Skeletal muscle tissue (tissue), 4 donors: Measurements from ENCODE around the gene GRSF1. TPM values are rescaled to one million over a fixed set of nuclear protein-coding genes. Genes with fewer than 3 reads are reported as not detected.

Experiments used
- H3K27ac ChIP-seq: one replicate; pipeline ENCODE4 v1.7.0; 2013; ENCODE audit warnings: mild to moderate bottlenecking, low read depth, low read length, inconsistent platforms
- H3K27me3 ChIP-seq, 3 donors: one replicate each; pipeline ENCODE4 v1.7.0; 2013; ENCODE audit warnings: low read length in 3 of 3; ENCODE audit not compliant: control insufficient read depth in 3 of 3, insufficient read depth in 3 of 3
- H3K36me3 ChIP-seq, 3 donors: one replicate each; pipeline ENCODE4 v1.7.0; 2013; ENCODE audit warnings: low read length in 3 of 3; ENCODE audit not compliant: control insufficient read depth in 3 of 3, insufficient read depth in 3 of 3
- H3K4me1 ChIP-seq, 3 donors: one replicate each; pipeline ENCODE4 v1.7.0; 2013; ENCODE audit warnings: low read length in 3 of 3, mild to moderate bottlenecking in 3 of 3; ENCODE audit not compliant: control insufficient read depth in 3 of 3, insufficient read depth in 3 of 3
- H3K4me3 ChIP-seq, 3 donors: one replicate each; pipeline ENCODE4 v1.7.0; 2013; ENCODE audit warnings: low read length in 3 of 3
- H3K9ac ChIP-seq, 3 donors: one replicate each; pipeline ENCODE4 v1.7.0; 2013; ENCODE audit warnings: low read length in 3 of 3, mild to moderate bottlenecking in 3 of 3, moderate library complexity in 2 of 3, low read depth in 1 of 3
- H3K9me3 ChIP-seq, 3 donors: one replicate each; pipeline ENCODE4 v1.7.0; 2013; ENCODE audit warnings: low read length in 3 of 3; ENCODE audit not compliant: control insufficient read depth in 3 of 3
- total RNA-seq: library from RNA; depleted of rRNA; stranded (reverse); fragments of >200 nt; gene quantifications from one replicate; pipeline ENCODE4 v1.2.3, GENCODE V29; 2014
- donor health status: Osteomylitis.

The GRSF1 gene
- total RNA-seq, 1 donor from 2014 or later: 87.7 TPM

DNA sequence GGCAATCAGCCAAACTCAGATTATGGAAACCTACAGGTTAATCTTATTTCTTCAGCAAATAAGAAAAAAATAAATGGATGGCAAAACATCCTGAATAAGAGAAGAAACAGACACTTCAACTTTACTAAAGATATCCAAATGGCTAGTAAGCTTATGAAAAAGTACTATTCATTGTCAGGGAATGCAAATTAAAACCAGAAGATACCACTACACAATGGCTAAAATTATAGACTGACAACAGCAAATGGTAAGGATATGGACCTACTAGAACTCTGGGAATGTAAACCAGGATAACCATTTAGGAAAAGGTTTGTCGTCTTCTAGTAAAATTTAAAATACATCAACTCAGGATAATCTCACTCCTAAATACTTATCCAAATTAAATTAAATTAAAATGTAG is 24.3 kb downstream of the GRSF1 start:
- H3K4me1 ChIP-seq: no peaks in the 10 kb centered on the region
- H3K4me3 ChIP-seq: no peak overlapping the region
- no peak overlapping the region for H3K9ac ChIP-seq
- peaks cover 0 to 25% (median 17%) of the 10 kb centered on the region in 3 donors for H3K36me3 ChIP-seq
- no peak overlapping the region for H3K27ac ChIP-seq
- H3K27me3 ChIP-seq: no peaks in the 10 kb centered on the region
- no peaks in the 10 kb centered on the region for H3K9me3 ChIP-seq

GRCh38 chr4:70808151-70808550 is 31.5 kb downstream of the GRSF1 start:
- H3K4me1 ChIP-seq: no peaks in the 10 kb centered on the region
- H3K4me3 ChIP-seq: no peak overlapping the region
- H3K9ac ChIP-seq: no peak overlapping the region
- no peaks in the 10 kb centered on the region for H3K9me3 ChIP-seq
- H3K27ac ChIP-seq: no peak overlapping the region
- H3K36me3 ChIP-seq: peaks cover 0 to 13% (median 5%) of the 10 kb centered on the region in 3 donors
- no peaks in the 10 kb centered on the region for H3K27me3 ChIP-seq

DNA sequence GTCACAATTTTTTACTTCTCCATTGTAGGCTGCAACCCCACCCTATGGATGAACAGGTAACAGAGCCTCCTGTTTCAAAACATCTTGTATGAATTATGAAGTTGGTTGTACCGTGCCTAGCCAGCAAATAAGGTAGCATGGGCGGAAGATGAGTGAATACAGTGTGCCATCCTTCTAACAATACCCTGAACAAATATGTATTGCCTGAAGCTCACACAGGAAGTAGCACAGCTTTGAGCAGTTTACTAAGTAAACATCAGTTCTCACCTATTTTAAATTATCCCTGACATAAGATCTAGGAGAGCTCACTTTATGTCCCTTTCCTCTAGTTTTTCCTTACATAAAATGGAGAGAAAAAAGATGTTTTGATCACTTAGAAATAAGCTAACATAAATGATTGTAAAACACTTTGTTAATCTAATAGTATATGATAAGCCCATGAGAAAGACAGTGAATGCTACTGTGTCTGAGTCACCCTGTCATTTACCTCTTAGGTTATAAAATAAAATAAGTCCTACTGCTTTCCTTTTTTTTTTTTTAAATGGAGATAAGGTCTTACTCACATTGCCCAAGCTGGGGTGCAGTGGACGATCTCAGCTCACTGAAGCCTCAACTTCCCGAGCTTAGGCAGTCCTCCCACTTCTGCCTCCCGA is 36.6 kb downstream of the GRSF1 start:
- H3K27me3 ChIP-seq: no peaks in the 10 kb centered on the region
- H3K4me1 ChIP-seq: peaks cover 3 to 12% (median 8%) of the 10 kb centered on the region in 3 donors
- no peak overlapping the region for H3K9ac ChIP-seq
- no peak overlapping the region for H3K27ac ChIP-seq
- no peaks in the 10 kb centered on the region for H3K9me3 ChIP-seq
- H3K36me3 ChIP-seq: peaks cover 0 to 15% (median 12%) of the 10 kb centered on the region in 3 donors
- H3K4me3 ChIP-seq: no peak overlapping the region

GRCh38 chr4:70801265-70801809 is 38.4 kb downstream of the GRSF1 start:
- Histone ChIP-seq H3K9me3 (no peaks in the 10 kb centered on the region), H3K9ac (no peak overlapping the region), H3K27ac (no peak overlapping the region), H3K4me3 (peak overlapping the region in 1 of 3 donors; percentile 32), H3K27me3 (no peaks in the 10 kb centered on the region), H3K4me1 (peaks cover 3 to 12% (median 8%) of the 10 kb centered on the region in 3 donors), H3K36me3 (peaks cover 0 to 16% (median 12%) of the 10 kb centered on the region in 3 donors)

- no peak overlapping the region for H3K4me3 ChIP-seq
- no peaks in the 10 kb centered on the region for H3K9me3 ChIP-seq
- no peak overlapping the region for H3K27ac ChIP-seq
- H3K36me3 ChIP-seq: peaks cover 9 to 54% (median 53%) of the 10 kb centered on the region in 3 donors
- no peaks in the 10 kb centered on the region for H3K4me1 ChIP-seq
- no peaks in the 10 kb centered on the region for H3K27me3 ChIP-seq
- no peak overlapping the region for H3K9ac ChIP-seq
Measured at GRCh38 chr4:70793626-70794025, 46.1 kb downstream of the GRSF1 start.

- Histone ChIP-seq H3K9ac (no peak overlapping the region), H3K27ac (no peak overlapping the region), H3K27me3 (no peaks in the 10 kb centered on the region), H3K4me3 (no peak overlapping the region), H3K36me3 (peaks cover 6 to 44% (median 43%) of the 10 kb centered on the region in 3 donors), H3K9me3 (no peaks in the 10 kb centered on the region), H3K4me1 (no peaks in the 10 kb centered on the region)
Measured at GRCh38 chr4:70788733-70789132, 51.0 kb downstream of the GRSF1 start.

- Histone ChIP-seq H3K9ac (no peak overlapping the region), H3K9me3 (no peaks in the 10 kb centered on the region), H3K4me1 (no peaks in the 10 kb centered on the region), H3K36me3 (peaks cover 6 to 45% (median 38%) of the 10 kb centered on the region in 3 donors), H3K27ac (no peak overlapping the region), H3K27me3 (no peaks in the 10 kb centered on the region), H3K4me3 (no peak overlapping the region)
Measured at GRCh38 chr4:70787496-70787895, 52.2 kb downstream of the GRSF1 start.

- Histone ChIP-seq H3K9me3 (no peaks in the 10 kb centered on the region), H3K27ac (no peak overlapping the region), H3K9ac (no peak overlapping the region), H3K4me1 (no peaks in the 10 kb centered on the region), H3K4me3 (no peak overlapping the region), H3K27me3 (no peaks in the 10 kb centered on the region), H3K36me3 (peaks cover 4 to 36% (median 28%) of the 10 kb centered on the region in 3 donors)
Measured at GRCh38 chr4:70783096-70783495, 56.6 kb downstream of the GRSF1 start.

DNA sequence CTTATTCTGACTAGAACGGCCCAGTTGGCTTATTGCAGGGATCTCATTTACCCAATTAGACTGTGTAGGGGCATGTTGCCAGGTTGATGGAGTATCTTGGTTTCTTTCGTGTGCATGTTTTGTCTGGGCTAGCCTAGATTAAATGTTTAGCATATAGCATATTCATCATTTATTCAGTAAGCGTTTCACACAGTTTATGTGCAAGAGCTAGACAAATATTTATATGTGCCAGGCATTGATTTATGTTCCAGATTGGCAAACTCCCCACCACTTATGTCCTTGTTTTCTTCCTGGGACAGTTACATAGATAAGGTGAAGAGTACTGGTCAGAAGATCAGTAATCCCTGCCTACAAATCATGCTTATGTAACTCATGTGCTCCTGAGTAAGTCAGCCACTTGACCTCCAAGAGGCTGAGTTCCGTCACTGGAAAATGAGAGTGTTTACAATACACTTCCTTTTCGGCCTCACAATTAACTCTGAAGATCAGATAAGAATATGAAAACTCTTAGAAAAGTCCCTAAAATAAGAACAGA is 60.7 kb downstream of the GRSF1 start:
- H3K36me3 ChIP-seq: peaks cover 4 to 31% (median 25%) of the 10 kb centered on the region in 3 donors
- no peaks in the 10 kb centered on the region for H3K4me1 ChIP-seq
- no peak overlapping the region for H3K27ac ChIP-seq
- H3K27me3 ChIP-seq: no peaks in the 10 kb centered on the region
- H3K4me3 ChIP-seq: no peak overlapping the region
- no peak overlapping the region for H3K9ac ChIP-seq
- H3K9me3 ChIP-seq: no peaks in the 10 kb centered on the region

GRCh38 chr4:70772929-70773555 is 66.6 kb downstream of the GRSF1 start:
- Histone ChIP-seq H3K27me3 (no peaks in the 10 kb centered on the region), H3K4me3 (no peak overlapping the region), H3K4me1 (no peaks in the 10 kb centered on the region), H3K9me3 (no peaks in the 10 kb centered on the region), H3K9ac (no peak overlapping the region), H3K36me3 (peaks cover 0 to 32% (median 14%) of the 10 kb centered on the region in 3 donors), H3K27ac (no peak overlapping the region)
